ENCODE results near the gene ZMYND8.

Gene ZMYND8

DNA sequence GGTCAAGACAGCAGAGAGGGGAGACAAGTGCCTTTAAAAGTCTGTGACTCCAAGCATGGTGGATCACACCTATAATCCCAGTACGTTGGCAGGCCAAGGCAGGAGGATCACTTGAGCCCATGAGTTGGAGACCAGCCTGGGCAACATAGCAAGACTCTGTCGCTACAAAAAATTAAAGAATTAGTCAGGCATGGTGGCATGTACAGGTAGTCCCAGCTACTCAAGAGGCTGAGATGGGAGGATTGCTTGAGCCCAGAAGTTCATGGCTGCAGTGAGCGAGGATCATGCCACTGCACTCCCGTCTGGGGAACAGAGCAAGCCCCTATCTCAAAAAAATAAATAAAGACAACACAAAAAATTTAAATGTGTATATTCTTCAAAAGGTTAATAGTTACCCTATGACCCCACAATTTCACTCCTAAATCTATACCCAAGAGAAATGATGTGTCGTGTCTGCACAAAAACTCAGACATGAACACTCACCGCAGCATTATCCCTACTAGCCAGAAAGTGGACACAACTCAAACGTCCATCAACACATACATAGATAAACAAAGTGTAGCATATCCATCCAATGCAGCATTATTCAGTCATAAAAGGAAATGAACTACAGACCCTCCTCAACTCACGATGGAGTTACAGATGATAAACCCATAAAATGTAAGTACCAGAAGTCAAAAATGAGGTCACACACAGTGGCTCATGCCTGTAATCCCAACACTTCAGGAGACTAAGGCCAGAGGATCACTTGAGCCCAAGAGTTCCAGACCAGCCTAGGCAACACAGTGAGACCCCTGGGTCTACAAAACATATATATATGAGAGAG is 23.9 kb downstream of the ZMYND8 start:
- no peak for DNase-seq (ENCODE audit: low read depth in 2 of 2)

DNA sequence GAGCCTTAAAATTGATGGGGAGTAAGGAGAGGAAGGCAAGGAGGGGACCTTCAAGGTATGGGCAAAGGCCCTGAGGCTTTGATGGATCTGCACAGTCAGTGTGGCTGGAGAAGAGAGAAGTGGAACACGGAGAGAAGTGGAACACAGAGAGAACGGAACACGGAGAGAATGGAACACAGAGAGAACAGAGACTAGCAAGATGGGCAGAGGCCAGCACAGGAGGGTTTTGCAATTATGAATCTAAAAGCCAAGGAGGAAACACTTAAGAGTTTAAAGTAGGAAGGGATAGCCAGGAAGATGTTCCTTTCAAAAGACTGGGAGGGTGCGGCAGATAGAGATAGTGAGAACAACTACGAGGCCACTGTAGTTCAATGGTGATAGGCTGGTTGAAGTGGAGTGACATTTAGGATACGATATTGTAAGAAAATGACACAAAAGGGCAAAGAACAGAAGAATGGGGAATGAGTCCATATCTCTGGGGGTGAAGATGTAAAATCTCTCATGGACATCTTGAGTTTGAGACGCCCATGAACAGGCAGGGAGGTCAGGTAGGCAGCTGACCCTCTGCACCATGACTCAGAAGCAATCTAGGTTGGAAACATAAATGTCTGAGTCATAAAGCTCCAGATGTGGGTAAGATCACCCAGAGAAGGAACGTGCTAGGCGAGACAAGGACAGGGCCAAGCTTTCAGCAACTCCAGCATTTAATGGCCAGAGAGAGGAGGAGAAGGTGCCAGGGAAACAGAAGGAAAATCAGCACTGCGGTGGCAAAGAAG is 25.4 kb downstream of the ZMYND8 start:
- DNase-seq (ENCODE audit: low read depth in 2 of 2): no peak

DNA sequence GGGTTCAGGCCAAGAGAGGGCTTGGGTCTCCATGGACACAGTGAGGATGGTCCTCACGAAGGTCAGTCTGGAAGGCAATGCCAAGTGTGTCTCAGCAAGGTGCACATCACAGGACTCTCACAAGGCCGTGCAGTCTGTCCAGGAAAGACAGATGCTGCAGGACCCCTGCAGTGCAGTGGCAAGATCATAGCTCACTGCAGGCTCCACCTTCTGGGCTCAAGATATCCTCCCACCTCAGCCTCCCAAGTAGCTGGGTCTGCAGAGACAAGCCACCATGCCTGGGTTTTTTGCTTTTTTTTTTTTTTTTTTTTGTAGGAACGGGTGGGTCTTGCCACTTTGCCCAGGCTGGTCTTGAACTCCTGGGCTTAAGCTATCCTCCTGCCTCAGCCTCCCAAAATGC is 26.4 kb downstream of the ZMYND8 start:
- no peak for DNase-seq (ENCODE audit: low read depth in 2 of 2)

DNA sequence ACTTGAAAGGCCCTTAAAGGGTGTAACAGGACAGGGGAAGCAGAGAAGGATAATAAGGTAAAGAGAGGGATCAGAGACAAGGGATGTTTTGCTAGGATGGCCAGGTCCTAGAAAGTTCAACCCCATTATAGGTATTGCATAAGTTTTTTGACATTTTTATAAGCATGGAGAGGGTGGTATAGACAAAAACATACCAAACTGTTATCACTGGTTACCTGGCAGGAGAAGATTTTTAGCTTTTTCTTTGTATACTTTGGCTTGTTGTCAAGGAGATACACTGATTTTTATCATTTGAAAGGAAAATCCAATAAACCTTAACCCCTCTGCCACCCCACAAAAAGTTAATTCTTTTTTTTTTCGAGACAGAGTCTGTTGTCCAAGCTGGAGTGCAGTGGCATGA is 28.4 kb downstream of the ZMYND8 start:
- DNase-seq (ENCODE audit: low read depth in 2 of 2): no peak

DNA sequence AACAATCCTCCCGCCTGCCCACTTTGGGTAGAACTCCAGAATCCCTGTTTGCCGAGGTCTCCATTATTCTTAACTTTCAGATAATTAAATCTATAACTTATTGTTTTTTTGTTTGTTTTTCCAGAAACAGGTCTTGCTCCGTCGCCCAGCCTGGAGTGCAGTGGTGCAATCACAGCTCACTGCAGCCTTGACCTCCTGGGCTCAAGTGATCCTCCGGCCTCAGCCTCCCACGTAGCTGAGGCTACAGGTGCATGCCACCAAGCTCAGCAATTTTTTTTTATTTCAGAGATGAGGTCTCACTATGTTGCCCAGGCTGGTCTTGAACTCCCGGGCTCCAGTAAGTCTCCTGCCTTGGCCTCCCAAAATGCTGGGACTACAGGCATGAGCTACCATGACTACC is 28.8 kb downstream of the ZMYND8 start:
- no peak for DNase-seq (ENCODE audit: low read depth in 2 of 2)

DNA sequence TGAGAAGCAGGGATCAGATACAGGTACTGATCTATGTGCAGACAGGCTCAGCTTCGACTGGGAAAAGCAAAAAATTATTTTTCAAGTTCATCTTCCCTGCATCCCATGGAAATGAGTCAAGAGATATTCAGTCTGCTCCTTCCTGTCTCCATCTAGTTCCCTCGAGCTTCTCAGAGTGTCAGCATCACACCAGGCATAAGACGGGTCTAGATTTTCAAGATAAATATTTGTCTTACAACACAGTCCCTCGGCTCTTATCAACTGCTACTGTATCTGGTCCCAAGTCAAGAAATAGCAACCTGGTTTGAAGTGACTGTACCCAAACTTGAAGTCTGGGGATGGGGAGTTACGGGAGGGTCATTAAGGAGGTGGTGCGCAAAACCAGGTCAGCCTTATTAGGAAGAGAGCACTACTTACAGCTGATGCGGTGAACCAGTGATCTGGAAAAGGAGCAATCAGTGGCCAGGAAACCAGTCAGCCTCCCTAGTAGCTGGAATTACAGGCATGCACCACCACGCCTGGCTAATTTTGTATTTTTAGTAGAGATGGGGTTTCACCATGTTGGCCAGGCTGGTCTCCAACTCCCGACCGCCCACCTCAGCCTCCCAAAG is 29.7 kb downstream of the ZMYND8 start:
- no peak for DNase-seq (ENCODE audit: low read depth in 2 of 2)

DNA sequence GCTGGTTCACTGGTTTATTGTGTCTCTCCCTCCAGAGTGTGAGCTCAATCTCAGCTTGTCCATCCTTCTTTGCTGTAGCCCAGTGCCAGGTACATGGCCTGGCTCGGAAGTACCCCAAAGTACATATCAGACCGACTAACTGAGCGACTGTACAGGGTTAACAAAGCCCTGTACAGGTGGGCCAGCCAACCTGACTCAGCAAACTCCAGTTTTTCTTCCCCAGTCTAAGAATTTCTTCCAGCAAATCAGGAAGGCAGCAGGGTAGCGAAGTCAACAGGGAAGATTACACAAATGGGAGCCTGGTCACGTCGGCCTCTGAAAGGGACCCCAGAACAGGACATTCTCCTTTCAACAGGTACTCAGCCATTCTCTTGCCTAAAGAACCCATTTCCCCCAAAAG is 31.3 kb downstream of the ZMYND8 start:
- no peak for DNase-seq (ENCODE audit: low read depth in 2 of 2)

DNA sequence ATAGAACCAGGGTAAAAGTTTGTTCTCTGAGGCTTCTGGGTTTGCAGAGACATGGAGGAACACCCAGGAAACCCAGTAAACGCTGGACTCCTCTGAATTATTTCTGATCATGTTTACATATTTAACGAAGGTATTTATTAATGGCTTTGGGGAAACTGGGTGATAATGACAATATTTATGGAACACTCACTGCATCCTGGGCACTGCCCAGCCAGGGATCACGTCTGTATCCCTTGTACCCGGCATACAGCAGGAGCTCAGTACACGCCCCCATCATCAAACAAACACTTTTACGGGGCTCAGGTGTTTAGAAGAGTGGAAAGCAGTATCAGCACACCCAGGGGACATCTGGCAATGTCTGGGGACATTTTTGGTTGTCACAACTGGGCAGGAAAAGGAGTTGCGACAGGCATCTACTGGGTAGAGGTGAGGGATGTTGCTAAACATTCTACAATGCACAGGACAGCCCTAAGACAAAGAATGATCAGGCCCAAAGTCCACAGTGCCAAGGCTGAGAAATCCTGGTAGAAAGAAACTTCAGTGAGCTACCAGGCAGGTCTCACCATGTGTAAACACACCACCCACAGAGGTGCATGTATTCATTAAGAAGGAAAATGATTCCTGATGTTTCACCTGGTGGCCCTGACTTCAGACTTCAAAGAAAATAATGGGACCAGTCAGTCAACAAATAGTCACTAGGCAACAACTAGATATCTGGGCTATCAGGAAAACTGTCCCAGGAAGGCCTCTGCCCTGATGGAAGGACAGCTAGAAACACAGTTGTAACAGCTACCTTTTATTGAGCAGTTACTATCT is 35.3 kb downstream of the ZMYND8 start:
- DNase-seq (ENCODE audit: low read depth in 2 of 2): no peak

DNA sequence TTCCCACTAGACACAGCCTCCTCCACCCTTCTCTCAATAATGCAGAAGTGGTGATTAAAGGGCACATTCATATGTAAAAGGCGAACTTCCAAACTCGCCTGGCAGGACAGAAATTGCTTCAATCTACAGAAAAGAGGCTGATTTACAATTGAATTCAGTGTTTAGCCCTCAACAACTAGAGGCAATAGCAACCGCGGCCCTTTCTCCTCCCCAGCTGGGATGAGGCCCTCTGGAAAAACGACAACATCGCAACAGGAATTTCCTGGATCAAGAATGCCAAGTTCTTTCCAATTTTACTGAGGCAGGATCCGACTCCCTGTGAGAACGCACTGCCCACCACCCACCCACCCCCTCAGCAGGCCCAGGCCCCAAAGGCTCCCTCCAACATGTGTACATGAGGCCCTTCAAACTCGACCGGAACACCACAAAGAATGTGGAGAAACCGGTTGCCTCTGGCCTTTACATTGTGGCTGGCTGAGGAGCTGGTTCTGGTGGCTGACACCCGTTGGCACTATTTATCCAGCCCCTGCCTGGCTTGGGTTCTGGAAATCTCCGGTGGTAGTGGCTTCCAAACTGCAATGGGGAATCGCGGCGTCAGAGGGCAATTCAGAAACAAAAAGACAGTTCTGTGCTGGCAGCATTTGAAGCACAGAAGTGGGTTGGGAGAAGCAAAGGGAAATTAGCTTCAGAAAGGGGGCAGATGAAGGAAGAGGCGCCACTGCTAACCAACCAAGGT is 36.8 kb downstream of the ZMYND8 start:
- no peak for DNase-seq (ENCODE audit: low read depth in 2 of 2)

DNA sequence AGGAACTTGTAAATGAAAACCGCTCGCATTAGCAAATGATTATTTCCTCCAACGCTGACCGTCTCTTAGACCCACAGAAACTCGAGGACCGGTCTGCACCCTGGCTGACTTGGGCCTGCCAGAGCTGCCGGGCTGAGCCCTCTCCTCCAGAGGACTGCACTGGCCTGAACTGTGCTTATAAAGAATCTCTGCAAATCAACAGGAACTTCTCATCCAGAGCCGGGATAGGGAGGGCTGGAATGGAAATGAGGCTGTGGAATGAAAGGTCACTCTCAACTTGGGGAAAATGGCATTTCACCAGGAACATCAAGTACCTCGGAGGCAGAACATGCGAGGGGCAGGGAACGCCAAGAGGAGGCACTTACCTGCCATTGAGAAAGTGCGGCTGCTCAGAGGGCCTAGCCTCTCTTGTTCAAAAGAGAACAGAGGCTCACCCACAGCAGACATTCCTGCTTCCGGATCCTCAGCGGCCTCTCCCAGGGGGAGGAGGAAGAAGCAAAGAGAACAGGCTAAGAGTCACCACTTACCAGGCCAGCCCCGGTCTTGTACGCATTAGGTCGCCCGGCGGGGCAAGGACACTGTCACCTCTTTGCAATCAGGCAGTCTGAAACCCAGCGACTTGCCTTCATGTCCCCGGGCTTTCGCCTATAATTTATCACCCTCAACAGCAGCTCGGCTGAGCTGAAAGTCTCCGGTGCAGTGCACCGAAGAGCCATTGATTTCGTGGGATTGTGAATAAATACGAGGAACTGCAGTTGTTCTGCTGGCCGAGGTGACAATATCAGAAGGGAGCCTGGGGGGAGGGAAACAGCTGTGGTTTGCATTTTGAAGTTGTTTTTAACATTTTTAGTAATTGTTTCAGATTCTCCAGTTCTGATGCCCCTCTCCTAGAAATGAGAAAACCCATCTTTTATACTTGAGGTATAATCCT is 37.6 kb downstream of the ZMYND8 start:
- no peak for DNase-seq (ENCODE audit: low read depth in 2 of 2)

DNA sequence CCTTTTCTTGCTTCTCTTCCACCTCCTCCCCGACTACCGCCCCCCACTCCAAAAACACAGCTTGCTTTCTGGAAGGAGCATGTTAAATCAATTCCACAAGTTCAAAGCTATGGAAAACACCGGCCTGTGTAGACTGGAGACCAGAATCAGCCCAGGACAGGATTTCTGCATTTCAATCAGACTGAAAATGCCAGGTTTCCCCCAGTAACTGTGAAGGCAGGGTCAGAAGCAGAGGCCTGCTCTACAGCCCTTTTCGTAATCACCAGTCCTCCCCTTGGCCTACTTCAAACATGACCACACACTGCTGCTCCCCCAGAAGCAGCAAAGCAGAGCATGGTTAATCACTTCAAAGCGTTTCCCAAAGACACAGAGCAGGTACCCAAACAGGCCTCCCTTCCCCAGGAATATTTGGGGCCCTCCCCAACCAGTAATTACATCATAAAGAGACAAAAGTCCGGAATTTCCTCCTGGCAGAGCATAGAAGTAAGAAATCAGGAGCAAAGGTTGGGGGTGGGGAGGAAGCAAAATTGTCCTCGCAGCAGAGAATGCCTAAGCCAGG is 38.4 kb downstream of the ZMYND8 start:
- DNase-seq (ENCODE audit: low read depth in 2 of 2): no peak

DNA sequence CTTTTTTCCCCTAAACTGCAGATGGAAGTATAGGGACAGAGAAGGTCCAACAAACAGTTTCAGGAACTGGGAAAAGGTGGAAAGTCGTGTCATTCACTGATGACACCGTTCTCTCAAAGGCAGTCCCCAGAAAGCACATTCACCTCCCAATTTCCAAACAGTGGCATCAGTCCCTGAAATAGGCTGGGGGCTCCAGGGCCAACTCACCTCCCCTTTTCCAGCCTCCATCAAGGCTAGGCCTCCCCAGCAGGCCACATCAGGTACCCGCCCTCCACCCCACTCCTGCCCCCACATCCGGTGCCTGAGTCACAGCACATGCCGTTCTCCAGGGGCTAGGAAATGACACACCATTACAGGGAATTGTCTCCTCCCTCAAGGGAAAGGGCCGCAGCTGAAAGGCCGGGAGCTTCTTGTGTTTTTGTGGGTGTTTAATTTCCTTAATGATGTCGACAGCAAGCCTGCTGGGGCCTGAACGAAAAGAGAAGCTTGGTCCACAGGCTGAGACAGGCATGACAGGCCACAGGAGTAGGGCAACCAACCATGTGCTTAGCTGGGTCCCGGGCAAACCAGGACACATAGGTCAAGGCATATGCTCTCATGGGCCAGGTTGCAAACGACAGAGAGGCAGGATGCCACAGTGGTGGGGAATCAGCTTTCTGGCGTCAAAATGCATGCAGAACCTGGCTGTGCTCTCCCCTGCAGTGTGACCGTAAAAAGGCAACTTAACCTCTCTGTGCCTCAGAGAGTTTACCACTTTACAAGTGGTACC is 39.2 kb downstream of the ZMYND8 start:
- DNase-seq (ENCODE audit: low read depth in 2 of 2): peak; percentile 49 to 58

DNA sequence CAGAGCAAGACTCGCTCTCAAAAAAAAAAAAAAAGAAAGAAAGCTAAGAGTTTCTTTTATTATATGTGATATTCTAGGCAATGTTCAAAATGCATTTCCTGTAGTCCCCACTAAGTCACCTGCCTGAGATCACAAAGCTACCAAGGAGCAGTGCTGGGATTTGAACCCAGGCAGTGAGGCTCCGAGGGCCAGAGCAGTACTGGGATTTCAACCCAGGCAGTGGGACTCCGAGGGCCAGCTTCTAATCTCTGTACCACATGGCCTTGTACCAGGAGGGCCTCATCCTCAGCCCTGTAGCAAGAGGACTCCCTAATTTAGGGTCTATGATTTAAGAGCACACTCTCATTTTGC is 39.7 kb downstream of the ZMYND8 start:
- no peak for DNase-seq (ENCODE audit: low read depth in 2 of 2)

DNA sequence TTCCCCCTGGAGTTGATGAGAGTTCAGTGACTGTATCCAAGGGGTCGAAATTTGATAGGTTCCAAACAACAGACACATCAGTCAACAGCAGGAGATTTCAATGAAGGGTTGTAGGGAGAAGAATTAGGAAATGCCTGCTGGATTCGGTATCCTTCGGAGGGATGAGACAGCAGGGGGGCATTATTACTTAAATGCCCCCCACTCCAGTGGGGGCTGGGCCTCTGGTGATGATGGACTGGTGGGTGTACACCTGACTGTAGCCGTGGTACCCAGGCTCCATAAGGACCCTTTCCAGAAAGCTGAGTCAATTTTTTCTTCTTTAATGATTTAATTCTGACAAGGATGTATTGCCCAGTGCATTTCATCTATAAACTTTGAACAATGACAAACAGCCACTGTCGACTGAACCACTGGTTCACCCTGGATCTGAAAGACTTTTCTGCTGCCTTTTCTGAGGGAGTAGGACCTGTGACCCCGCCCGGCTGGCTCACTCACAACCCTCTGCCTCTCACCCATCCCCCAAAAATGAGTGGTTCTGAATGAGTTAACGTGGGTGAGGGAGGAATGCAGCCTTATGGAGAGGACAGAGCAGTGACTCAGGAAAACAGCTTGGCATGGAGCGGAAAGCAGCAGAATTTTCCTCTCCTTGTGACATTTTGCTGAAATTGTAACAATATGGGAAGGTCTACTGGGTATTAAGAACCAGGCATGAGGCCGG is 41.0 kb downstream of the ZMYND8 start:
- no peak for DNase-seq (ENCODE audit: low read depth in 2 of 2)

DNA sequence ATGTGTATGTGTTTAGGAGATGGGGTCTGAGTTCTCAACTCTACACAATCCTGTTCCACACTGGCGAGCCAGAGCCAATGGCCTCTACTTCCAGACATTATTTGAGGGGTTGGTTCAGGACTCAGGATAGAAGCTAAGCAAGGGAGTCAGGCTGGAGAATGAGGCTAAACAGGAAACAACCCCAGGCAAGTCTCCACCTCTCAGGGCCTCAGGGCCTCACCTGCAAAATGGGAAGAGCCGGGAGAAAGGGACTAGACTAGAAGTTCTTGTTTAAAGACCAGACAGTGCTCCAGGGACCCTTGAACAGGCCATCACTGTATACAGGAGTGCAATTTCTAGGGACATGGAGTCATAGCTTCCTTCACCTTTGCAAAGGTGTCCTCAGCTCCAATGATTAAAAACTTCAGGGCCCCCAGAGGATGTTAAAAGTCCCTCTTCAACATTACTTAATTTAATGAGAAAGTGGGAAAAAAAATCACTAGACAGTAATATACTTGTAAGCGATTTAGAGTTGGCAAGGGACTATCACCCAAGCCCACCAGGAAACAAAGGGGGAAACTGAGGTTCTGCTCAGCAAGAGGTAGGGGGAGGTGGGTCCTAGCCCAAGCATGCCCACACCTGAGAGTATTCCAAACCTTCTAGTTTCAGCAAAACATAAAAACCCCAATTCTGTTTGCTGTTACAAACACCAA is 41.7 kb downstream of the ZMYND8 start:
- DNase-seq (ENCODE audit: low read depth in 2 of 2): no peak

DNA sequence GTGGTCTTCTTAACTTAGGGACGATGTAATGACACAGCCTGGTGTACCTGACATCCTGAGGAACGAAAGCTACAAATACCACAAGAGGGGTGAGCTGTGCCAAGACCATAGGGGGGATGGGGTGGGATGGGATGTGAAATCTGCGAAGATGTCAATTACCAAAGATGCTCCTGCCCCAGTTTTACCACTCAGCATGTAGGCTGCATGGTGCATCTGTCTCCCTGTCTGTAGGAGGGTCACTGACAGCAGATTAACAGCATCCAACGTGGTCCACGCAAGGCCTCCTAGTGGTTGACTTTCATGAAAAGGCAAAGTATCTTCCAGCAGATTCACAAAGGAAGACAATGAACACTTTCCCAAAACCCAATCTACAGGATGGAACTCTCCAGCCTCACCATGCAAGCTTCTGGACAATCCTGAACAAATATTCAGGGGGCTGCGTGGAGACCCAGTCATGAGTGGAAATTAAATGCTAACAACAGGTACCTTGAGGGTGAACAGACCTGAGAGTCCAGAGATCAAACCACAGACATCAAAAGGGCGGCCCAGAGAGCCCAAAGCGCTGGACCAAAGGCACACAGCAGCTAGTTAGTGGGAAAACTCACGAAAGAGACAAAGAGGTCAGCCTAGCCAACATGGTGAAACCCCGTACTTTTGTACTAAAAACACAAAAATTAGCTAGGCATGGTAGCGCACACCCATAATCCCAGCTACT is 44.4 kb downstream of the ZMYND8 start:
- no peak for DNase-seq (ENCODE audit: low read depth in 2 of 2)

DNA sequence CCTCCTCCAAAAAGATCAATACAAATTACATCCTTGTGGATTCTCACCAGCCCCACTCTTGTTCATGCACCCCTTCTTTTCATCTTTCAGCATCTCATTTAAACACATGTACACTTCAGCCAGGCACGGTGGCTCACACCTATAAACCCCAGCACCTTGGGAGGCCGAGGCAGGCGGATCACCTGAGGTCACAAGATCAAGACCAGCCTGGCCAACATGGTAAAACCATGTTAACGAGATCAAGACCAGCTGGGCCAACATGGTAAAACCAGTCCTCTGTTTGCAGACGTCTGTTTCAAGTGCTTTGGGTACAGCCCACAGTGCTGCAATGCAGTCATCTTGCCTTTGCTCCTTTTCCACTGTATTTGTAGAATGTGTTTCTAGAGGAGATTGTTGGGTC is 45.3 kb downstream of the ZMYND8 start:
- no peak for DNase-seq (ENCODE audit: low read depth in 2 of 2)
